ENCODE results near the gene APEX2. TPM values are rescaled to one million over a fixed set of nuclear protein-coding genes. Genes with fewer than 3 reads are reported as not detected.

APEX2 gene
- total and polyA plus RNA-seq, 2 experiments from 2014 or later = 10.0 to 20.1 TPM

GRCh38 chrX:54961750-54962149 lies 38.4 kb upstream of the APEX2 start:
- ATAC-seq (no peak), DNase-seq (ENCODE audit: low spot score) (no peak)
- TF ChIP-seq REST (IDR thresholded peaks at IDR 0.05; ENCODE audit: unreplicated experiment) (no peak), JUNB (IDR thresholded peaks at IDR 0.05; ENCODE audit: unreplicated experiment) (no peak), ZNF114 (CRISPR knock-in tag; IDR thresholded peaks at IDR 0.05) (no peak), POLR2AphosphoS5 (IDR thresholded peaks at IDR 0.05; ENCODE audit: low read depth) (no peak), CREB1 (CRISPR knock-in tag; IDR thresholded peaks at IDR 0.05; ENCODE audit: low read depth) (no peak), NANOG (IDR thresholded peaks at IDR 0.05; ENCODE audit: borderline replicate concordance) (no peak), EZH2phosphoT487 (IDR thresholded peaks at IDR 0.05; ENCODE audit: unreplicated experiment) (no peak), ZNF331 (CRISPR knock-in tag; IDR thresholded peaks at IDR 0.05; ENCODE audit: low read depth) (no peak), ETS1 (IDR thresholded peaks at IDR 0.05) (no peak), ZNF462 (CRISPR knock-in tag; IDR thresholded peaks at IDR 0.05) (no peak), EZH2 (IDR thresholded peaks at IDR 0.05; ENCODE audit: low read depth, unreplicated experiment) (no peak), STAT1 (IDR thresholded peaks at IDR 0.05; ENCODE audit: unreplicated experiment) (no peak)
- TF ChIP-seq, protein P1, sequence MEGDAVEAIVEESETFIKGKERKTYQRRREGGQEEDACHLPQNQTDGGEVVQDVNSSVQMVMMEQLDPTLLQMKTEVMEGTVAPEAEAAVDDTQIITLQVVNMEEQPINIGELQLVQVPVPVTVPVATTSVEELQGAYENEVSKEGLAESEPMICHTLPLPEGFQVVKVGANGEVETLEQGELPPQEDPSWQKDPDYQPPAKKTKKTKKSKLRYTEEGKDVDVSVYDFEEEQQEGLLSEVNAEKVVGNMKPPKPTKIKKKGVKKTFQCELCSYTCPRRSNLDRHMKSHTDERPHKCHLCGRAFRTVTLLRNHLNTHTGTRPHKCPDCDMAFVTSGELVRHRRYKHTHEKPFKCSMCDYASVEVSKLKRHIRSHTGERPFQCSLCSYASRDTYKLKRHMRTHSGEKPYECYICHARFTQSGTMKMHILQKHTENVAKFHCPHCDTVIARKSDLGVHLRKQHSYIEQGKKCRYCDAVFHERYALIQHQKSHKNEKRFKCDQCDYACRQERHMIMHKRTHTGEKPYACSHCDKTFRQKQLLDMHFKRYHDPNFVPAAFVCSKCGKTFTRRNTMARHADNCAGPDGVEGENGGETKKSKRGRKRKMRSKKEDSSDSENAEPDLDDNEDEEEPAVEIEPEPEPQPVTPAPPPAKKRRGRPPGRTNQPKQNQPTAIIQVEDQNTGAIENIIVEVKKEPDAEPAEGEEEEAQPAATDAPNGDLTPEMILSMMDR (conservative IDR thresholded peaks at IDR 0.05; ENCODE audit: low read depth in 2 of 2) = no peak
- H3K27ac Mint-ChIP-seq = no peak overlapping the region
- no peak overlapping the region for H2AFZ ChIP-seq
- no peaks in the 10 kb centered on the region for H3K9me3 Mint-ChIP-seq
- no peaks in the 10 kb centered on the region for H3K4me1 ChIP-seq (ENCODE audit: insufficient read depth)
- H3K36me3 ChIP-seq (ENCODE audit: insufficient read depth) = no peaks in the 10 kb centered on the region
- no peak overlapping the region for H3K4me3 ChIP-seq
- no peaks in the 10 kb centered on the region for H3F3A ChIP-seq (replicated peaks; ENCODE audit: low read depth)
- peaks cover 5% of the 10 kb centered on the region for H3K27me3 Mint-ChIP-seq (ENCODE audit: insufficient read depth, low read depth, poor library complexity)
- no peaks in the 10 kb centered on the region for H3K79me2 ChIP-seq (replicated peaks; ENCODE audit: insufficient read depth)
- no peak overlapping the region for H3K27ac ChIP-seq (ENCODE audit: low read depth)
- H3K4me1 Mint-ChIP-seq = no peaks in the 10 kb centered on the region
- no peaks in the 10 kb centered on the region for H3K9me2 ChIP-seq (ENCODE audit: insufficient read depth)
- no peaks in the 10 kb centered on the region for H4K20me1 ChIP-seq (replicated peaks; ENCODE audit: insufficient read depth)
- no peak overlapping the region for H3K4me3 Mint-ChIP-seq
- no peaks in the 10 kb centered on the region for H3K36me3 Mint-ChIP-seq (ENCODE audit: low read depth)
- H3K27me3 ChIP-seq (ENCODE audit: insufficient read depth) = no peaks in the 10 kb centered on the region
- H3K4me2 ChIP-seq = no peak overlapping the region

Data from GM23338 (cell line).